Activated CD8-positive, alpha-beta memory T cell treated with anti-CD3 and anti-CD28 coated beads for 1 hour (primary cell): Measurements from ENCODE around the gene MYD88.

Source experiments
- DNase-seq, 2 donors: peaks; one replicate each; pipeline ENCODE4 v3.0.0-alpha.2; 2020; ENCODE audit warnings: low read depth in 1 of 2; ENCODE audit errors: extremely low read depth in 1 of 2

The MYD88 gene

DNA sequence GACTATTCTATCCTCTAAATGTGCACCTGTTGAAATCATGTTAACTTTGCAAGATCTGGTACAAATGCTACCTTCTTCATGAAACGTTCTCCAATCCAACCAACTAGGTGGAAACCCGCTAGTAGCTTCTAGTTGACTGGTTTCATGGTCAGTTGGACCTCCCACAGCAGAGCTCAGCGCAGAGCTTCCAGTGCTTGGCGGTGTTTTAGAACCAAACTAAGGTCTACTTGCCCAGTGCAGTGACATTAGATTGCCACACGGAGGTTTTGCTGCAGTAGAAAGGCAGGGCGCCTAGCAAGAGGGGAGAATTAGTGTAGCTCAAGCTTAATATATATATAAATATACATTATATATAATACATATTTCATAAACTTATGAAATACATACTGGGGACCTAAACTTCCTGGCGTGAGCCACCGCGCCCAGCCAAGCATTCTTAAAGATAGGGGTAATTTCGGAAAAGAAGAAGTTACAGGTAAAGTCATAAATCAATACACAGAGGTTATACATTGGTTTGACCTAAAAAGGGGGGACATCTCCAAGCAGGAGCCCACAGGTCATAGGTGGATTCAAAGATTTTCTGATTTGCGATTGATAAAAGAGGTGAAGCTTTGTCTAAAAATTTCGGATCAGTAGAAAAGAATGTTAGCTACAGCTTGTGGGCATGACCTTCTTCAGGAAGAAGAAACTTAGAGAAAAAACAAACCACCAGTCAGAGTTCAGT, 24.8 kb downstream of the MYD88 start:
- DNase-seq: no peak

GRCh38 chr3:38163841-38164642, 25.6 kb downstream of the MYD88 start:
- DNase-seq: no peak

DNA sequence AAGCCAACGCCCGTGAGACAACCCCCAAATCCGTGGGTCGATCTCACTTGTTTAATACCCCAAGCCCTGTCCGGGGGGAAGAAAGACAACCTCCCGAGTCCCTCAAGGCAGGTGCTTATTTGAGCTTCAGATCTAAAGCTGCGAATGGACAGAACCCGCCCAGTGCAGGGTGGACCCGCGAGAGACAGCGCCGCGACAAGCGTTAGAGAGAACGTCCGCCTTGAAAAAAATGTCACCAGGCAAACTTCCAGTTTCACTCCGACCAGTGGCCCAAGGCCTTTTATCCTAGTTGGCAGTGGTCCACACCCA, 26.1 kb downstream of the MYD88 start:
- no peak for DNase-seq

GRCh38 chr3:38164952-38165721, 26.7 kb downstream of the MYD88 start, which contains the start of gene OXSR1:
TSS of gene OXSR1 (plus strand) at chr3:38165537. CDS start at chr3:38165877, 340 bp downstream.
- peak; percentile 94 for DNase-seq

GRCh38 chr3:38165722-38166387, 27.4 kb downstream of the MYD88 start:
- DNase-seq: no peak

DNA sequence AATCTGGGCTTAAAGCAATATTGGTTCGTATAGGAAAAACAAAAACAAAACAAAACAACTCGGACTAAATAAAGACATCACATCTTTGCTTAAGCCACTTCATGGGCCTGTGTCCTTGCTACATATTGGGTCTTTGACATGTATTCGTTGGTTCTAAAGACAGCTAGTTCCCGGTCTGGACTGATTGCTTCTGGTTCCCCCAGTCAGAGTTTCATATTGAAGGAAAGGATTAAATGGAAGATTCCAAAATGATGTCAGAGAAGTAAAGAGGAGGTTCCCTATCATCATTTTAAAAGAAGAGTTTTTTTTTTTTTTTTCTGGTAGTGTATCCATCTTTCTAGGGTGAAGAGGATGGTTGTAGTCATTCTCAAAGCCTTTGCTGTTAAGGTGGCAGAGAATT, 29.1 kb downstream of the MYD88 start:
- no peak for DNase-seq

DNA sequence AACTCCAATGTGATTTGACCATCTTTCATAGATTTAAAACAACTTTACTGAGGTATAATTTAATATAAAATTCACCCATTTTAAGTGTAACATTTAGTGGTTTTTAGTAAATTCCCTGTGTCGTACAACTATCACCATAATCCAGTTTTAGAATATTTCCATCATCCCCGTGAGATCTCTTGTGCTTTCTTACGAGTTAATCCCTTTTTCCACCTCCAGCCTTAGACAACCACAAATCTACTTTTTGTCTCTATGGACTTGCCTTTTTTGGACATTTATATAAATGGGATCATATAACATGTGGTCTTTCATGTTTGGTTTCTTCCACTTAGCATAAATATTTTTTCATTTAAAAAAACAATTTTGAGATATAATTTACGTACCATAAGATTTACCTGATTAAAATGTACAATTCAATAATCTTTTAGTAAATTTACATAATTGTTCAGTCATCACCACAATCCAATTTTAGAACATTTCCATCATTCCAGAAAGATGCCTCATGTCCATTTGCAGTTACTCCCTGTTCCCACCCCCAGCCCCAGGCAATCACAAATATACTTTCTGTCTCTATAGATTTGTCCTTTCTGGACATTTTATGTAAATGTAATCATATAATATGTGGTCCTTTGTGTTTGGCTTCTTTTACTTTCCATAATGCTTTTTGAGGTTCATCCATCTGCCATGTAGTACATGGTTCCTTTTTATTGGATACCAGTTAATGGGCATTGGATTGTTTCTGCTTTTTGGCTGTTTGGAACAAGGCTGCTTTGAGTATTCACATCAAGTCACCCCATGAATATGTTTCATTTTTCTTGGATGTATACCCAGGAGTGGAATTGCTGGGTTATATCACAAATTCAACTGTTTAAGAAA, 29.9 kb downstream of the MYD88 start:
- no peak for DNase-seq

GRCh38 chr3:38169027-38169317, 30.5 kb downstream of the MYD88 start:
- DNase-seq: no peak

- no peak for DNase-seq
Measured at GRCh38 chr3:38170722-38171121, 32.3 kb downstream of the MYD88 start.

GRCh38 chr3:38171622-38172021, 33.2 kb downstream of the MYD88 start:
- DNase-seq: no peak

DNA sequence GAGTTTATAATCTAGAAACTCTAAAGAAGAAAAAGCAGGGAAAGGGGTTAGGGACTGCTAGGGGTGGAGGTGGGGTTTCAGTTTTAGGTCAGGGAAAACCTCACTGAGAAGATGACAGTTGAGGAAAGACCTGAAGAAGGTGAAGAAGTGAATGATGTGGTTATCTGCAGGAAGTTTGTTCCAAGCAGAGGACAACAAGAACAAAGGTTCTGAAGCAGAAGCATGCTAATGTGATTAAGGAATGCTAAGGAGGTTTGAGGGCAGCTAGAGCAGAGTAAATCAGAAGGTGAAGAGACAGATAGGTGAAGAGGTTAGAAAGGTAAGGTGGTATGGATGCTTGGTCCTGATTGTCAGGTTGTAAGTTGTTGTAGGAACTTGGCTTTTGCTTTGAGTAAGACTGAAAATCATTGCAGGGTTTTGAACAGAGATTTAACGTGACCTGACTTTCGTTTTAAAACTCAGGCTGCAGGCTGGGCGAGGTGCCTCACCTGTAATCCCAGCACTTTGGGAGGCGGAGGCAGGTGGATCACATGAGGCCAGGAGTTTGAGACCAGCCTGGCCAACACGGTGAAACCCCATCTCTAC, 35.5 kb downstream of the MYD88 start:
- DNase-seq: no peak

DNA sequence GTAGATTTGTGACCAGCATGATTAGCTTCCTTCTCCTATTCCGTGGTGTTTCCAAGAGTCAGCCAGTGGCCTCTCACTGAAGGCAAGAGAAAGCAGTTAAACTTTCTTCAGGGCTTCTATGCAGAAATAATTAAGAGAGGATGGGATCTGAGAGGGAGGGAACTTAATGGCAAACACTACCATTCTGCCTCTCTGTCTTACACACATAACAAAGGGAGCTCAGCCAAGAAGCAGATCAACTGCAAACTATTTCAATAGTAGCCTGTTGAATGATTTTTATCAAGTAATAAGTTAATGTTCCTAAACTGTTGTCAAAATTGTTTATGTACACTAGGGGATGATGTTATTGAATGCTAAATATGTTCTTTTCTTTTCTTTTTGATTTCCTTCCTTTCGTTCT, 38.7 kb downstream of the MYD88 start:
- no peak for DNase-seq

- DNase-seq: no peak
Measured at GRCh38 chr3:38186781-38187180, 48.3 kb downstream of the MYD88 start.

DNA sequence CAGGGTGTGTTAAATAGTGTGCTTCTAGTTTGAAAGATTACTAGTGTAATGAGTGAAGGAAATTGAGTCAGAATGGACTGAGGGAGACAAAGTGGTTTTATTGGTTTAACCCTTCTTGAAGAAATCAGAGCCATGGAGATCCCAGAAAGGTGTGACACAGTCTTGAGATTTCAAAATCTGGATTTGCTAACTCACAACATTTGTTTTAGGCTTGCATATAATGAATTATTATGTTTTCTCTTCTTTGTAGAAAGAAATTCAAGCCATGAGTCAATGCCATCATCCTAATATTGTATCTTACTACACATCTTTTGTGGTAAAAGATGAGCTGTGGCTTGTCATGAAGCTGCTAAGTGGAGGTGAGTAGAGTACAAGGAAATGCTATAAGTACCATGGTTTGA, 52.0 kb downstream of the MYD88 start:
- DNase-seq: no peak
